Measurements from ENCODE around the gene CHRNB4.

CHRNB4 gene

DNA sequence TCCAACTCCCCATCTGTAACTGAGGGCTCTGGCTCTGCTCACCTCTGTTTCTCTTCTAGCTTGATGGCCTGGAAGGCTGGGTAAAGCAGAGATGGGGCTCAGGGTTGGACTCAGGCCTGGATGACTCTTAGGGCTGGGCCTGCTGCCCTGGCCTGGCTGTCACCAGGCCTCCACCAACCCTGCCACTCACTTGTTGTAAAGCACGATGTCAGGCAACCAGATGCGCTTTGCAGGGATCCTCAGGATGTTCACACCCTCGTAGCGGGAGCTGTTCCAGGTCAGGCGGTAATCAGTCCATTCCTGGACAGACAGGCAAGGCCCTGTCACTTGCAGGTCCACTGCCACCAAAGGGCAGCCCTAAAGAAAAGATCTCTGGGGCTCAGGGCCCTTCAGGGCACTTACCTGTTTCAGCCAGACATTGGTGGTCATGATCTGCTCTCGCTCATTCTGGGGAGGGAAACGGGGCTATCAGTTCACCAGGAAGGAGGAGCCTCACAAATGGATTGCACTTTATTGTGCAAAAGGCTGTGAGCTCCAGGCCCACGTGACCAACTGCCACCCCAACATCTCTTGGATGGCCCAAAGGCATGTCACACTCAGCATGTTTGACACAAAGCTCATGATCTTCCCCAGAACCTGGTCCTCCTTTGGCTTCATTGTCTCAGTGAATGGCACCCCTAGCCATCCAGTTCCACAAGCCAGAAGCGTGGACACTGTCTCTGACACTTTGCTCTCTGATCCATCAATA, 9.9 kb downstream of the CHRNB4 start:
- DNase-seq (ENCODE audit: low spot score) = no peak

- no peak for DNase-seq (ENCODE audit: low spot score)
These were observed 11.3 kb downstream of the CHRNB4 start for GRCh38 chr15:78629716-78630065.

GRCh38 chr15:78629031-78629715, 11.8 kb downstream of the CHRNB4 start:
- DNase-seq (ENCODE audit: low spot score) = no peak

DNA sequence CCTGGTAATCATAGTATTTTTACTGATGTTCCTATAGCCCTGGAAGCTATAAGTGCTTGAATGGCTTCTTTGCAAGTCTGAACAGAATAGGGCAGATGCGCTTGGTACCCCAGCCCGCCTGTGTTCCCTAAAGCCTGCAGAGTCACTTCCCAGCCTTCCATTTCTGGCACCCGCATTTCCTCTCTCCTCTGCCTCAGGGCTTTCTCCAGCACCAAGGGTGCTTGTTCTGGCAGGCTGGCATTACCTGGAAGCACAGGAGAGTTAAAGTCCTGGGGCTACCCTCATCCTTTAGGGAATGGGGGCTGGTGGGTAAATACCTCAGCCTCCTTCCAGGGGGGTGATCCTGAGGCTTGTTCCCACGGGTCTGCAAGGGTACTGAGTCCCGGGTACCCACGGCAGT, 12.8 kb downstream of the CHRNB4 start:
- no peak for DNase-seq (ENCODE audit: low spot score)

- DNase-seq (ENCODE audit: low spot score) = no peak
These were observed 13.7 kb downstream of the CHRNB4 start for GRCh38 chr15:78627348-78627747.

GRCh38 chr15:78626381-78626995, 14.5 kb downstream of the CHRNB4 start:
- DNase-seq (ENCODE audit: low spot score) = no peak

- DNase-seq (ENCODE audit: low spot score) = no peak
These were observed 15.3 kb downstream of the CHRNB4 start for GRCh38 chr15:78625606-78626280.

- no peak for DNase-seq (ENCODE audit: low spot score)
These were observed 16.1 kb downstream of the CHRNB4 start for GRCh38 chr15:78624651-78625590.

GRCh38 chr15:78623786-78624497, 17.1 kb downstream of the CHRNB4 start:
- no peak for DNase-seq (ENCODE audit: low spot score)

GRCh38 chr15:78621810-78622402, 19.1 kb downstream of the CHRNB4 start:
- DNase-seq (ENCODE audit: low spot score) = no peak

DNA sequence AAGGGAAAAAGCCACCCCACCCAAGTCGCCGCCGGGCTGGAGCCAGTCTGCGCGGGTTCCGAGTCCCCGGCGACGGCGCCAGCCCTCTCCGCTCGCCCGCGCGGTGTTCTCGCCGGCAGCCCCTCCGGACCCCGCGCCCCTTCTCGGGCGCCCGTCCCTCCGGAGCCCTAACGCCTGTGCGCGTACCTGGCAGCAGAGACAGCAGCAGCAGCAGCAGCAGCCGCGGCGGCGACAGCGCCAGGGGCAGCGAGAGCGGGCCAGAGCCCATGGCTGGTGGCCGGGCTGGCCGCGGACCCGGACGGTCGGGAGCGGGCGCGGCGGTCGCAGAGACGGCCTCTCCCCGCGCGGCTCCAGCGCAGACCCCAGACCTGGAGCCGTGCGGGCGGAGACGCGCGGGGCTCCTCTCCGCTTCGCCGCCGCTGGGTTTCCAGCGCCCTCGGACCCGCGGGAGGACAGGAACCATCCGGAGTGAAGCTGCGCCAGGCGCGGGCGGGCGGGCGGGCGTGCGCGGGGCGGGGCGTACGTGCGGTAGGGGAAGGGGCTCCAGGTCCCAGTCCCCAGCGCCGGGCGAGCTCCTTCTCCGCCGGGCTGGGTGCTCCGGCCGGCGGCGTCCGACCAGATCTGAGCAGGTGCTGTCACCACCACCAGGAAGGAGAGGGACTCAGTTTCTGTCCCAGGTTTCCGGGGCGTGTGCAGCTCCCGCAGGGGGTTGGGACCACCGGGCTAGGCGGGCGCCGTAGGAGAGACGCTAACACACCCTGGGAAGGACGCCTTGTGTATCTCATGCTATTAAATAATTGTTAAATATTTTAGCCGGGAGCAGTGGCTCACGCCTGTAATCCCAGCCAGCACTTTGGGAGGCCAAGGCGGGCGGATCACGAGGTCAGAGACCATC, 20.2 kb downstream of the CHRNB4 start, which contains the start of gene CHRNA3:
CHRNA3 (minus strand) TSS at position 470 of the 895 bp plus-strand sequence; CDS start at position 268, 202 bp downstream.
- DNase-seq (ENCODE audit: low spot score) = no peak

DNA sequence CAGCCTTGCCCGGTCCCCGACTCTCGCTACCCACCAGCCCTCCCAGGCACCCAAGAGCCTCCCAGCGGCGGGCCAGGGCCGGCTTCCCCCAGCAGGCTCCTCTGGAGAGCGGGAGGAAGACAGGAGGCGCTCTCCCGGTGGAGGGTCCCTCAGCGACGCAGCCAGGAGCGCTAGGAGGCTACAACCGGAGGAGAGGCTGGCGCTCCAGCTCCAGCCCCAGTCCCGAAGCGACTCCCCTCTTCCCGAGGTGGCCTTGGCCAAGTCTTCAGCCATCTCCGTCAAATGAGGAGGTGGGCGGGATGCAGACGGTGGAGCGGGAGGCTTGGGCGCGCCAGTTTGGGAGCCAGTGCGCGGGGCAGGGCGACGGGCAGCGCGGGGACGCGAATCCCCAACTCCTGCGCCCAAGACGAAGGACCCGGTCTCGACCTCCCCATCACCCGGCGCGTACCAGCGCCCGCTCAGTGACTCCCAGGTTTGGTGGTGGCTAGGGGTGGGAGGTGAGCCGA, 20.9 kb downstream of the CHRNB4 start:
- DNase-seq (ENCODE audit: low spot score) = no peak

GRCh38 chr15:78619022-78619950, 21.7 kb downstream of the CHRNB4 start:
- DNase-seq (ENCODE audit: low spot score) = no peak

GRCh38 chr15:78618490-78618934, 22.5 kb downstream of the CHRNB4 start:
- peak; percentile 81 for DNase-seq (ENCODE audit: low spot score)

GRCh38 chr15:78618064-78618463, 22.9 kb downstream of the CHRNB4 start:
- DNase-seq (ENCODE audit: low spot score) = no peak

DNA sequence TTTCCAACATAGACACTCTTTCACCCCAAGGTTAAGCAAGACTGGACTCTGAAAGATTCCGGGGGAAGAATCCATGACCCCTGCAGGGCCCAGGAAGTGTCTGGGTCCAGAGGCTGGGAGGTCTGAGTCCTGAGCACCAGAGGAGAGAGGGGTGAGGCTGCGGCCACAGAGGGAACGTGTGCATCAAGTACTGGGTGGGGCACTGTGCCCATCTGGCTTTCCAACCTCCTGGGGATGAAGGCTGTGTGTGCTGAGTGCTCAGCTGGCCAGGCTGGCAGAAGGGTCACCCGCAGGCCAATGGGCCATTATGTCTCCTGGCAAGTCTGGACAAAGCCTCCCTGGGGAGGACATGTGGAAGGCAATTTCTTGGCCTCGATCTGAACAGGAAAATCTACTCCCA, 23.5 kb downstream of the CHRNB4 start:
- no peak for DNase-seq (ENCODE audit: low spot score)

DNA sequence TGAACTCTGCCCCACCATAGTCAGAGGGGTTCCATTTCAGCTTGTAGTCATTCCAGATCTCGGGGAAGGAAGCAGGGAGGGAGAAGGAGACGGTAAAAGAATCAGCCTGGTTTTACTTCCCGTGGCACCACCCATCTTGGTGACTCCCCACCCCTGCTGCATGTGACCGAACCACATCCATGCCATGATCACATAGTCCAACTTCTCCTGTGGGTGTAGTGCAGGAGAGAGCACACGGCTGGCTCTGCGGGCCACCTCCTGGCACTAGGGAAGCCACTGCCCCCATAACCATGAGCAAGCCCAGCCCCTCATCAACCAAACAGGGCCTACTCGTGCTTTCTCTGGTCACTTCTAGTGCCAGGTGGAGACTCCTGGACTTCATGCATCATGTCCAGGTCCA, 23.9 kb downstream of the CHRNB4 start:
- no peak for DNase-seq (ENCODE audit: low spot score)

DNA sequence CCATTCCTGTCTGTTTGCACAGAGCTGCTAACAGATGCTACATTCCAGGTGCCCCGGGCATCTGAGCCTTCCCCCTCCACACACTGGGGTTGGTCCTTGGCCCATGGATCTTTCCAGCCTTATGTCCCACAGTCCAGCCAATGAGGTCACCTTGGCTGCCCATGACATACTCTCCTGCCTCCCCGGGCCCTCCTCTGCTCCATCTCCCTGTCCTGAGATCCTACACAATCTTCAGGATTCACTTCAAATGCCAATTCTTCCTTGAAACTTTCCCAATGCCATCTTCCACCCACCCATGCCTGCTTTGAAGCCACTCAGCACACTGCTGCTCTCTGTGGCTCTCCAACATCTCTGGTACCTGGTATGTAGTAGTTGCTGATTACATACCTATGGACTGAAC, 24.5 kb downstream of the CHRNB4 start:
- no peak for DNase-seq (ENCODE audit: low spot score)
